GM23338 (cell line): ENCODE data around the gene PFN2. TPM values are rescaled to one million over a fixed set of nuclear protein-coding genes. Genes with fewer than 3 reads are reported as not detected.

Source experiments
- ATAC-seq: fragments of 200-7000 bp; cut with Tn5 transposase; 3 replicates; pipeline ENCODE4 v1.9.1; 2020
- DNase-seq: peaks from one replicate; pipeline ENCODE4 v3.0.0-alpha.2; 2015; ENCODE audit warnings: low spot score
- H2AFZ ChIP-seq: fragments of 200-600 bp; sonication (generic); 2 replicates; pipeline ENCODE4 v1.8.0; 2016; ENCODE audit warnings: antibody characterized with exemption, mild to moderate bottlenecking, moderate library complexity
- H3F3A ChIP-seq: fragments of 200-600 bp; sonication (generic); replicated peaks from 2 replicates; pipeline ENCODE4 v1.8.0; 2017; ENCODE audit warnings: antibody characterized with exemption, mixed run types, low read depth
- H3K27ac ChIP-seq: fragments of 200-600 bp; sonication (generic); 2 replicates; pipeline ENCODE4 v1.6.1; 2016; ENCODE audit warnings: low read depth
- H3K27me3 ChIP-seq: fragments of 200-600 bp; sonication (generic); 2 replicates; pipeline ENCODE4 v1.8.0; 2016; ENCODE audit warnings: mild to moderate bottlenecking, mixed run types, moderate library complexity; ENCODE audit not compliant: insufficient read depth
- H3K36me3 ChIP-seq: fragments of 200-600 bp; sonication (generic); 2 replicates; pipeline ENCODE4 v1.8.0; 2016; ENCODE audit warnings: mild to moderate bottlenecking; ENCODE audit not compliant: insufficient read depth
- H3K4me1 ChIP-seq: fragments of 200-600 bp; sonication (generic); 2 replicates; pipeline ENCODE4 v1.8.0; 2016; ENCODE audit warnings: mild to moderate bottlenecking, moderate library complexity; ENCODE audit not compliant: insufficient read depth
- H3K4me2 ChIP-seq: fragments of 200-600 bp; sonication (generic); 2 replicates; pipeline ENCODE4 v1.7.1; 2017; ENCODE audit warnings: mixed run types
- H3K4me3 ChIP-seq: fragments of 200-600 bp; sonication (generic); 2 replicates; pipeline ENCODE4 v1.6.1; 2016; ENCODE audit warnings: mixed run types
- H3K79me2 ChIP-seq: fragments of 200-600 bp; sonication (generic); replicated peaks from 2 replicates; pipeline ENCODE4 v1.8.0; 2017; ENCODE audit warnings: mild to moderate bottlenecking; ENCODE audit not compliant: insufficient read depth
- H3K9me2 ChIP-seq: fragments of 200-600 bp; sonication (generic); 2 replicates; pipeline ENCODE4 v1.8.0; 2017; ENCODE audit not compliant: insufficient read depth
- H4K20me1 ChIP-seq: fragments of 200-600 bp; sonication (generic); replicated peaks from 2 replicates; pipeline ENCODE4 v1.8.0; 2017; ENCODE audit warnings: mild to moderate bottlenecking; ENCODE audit not compliant: insufficient read depth
- H3K27ac Mint-ChIP-seq: 2 replicates; pipeline ENCODE4 v1.8.0; 2020; ENCODE audit warnings: inconsistent platforms, mild to moderate bottlenecking, moderate library complexity, mixed read lengths
- H3K27me3 Mint-ChIP-seq: 3 replicates; pipeline ENCODE4 v1.8.0; 2022; ENCODE audit warnings: low read depth, mild to moderate bottlenecking, moderate library complexity, mixed read lengths, inconsistent platforms; ENCODE audit not compliant: insufficient read depth, poor library complexity
- H3K36me3 Mint-ChIP-seq: 3 replicates; pipeline ENCODE4 v1.8.0; 2021; ENCODE audit warnings: low read depth, mild to moderate bottlenecking, inconsistent platforms, moderate library complexity, mixed read lengths
- H3K4me1 Mint-ChIP-seq: 3 replicates; pipeline ENCODE4 v1.8.0; 2020; ENCODE audit warnings: mild to moderate bottlenecking, inconsistent platforms, mixed read lengths
- H3K4me3 Mint-ChIP-seq: 3 replicates; pipeline ENCODE4 v1.8.0; 2021; ENCODE audit warnings: moderate library complexity, mild to moderate bottlenecking, inconsistent platforms, mixed read lengths
- H3K9me3 Mint-ChIP-seq: 3 replicates; pipeline ENCODE4 v1.8.0; 2020; ENCODE audit warnings: moderate library complexity, mild to moderate bottlenecking, inconsistent platforms, mixed read lengths
- CREB1 ChIP-seq: fragments of 250-450 bp; sonication (Bioruptor Pico); IDR thresholded peaks from 2 replicates; pipeline ENCODE4 v1.5.0; 2020; ENCODE audit warnings: low read depth, mild to moderate bottlenecking, moderate library complexity
- CTCF ChIP-seq, 2 experiments: fragments of 200-600 bp in 1 of 2; sonication (generic) in 1 of 2; conservative IDR thresholded peaks; 2 replicates each; pipeline versions ENCODE4 v1.5.1 to v1.6.1; 2016 to 2017; ENCODE audit warnings: antibody characterized with exemption in 2 of 2, low read depth in 2 of 2, mild to moderate bottlenecking in 2 of 2, moderate library complexity in 1 of 2
- ETS1 ChIP-seq: IDR thresholded peaks from 2 replicates; pipeline ENCODE4 v1.6.1; 2016; ENCODE audit warnings: antibody characterized with exemption
- EZH2 ChIP-seq: fragments of 200-600 bp; sonication (generic); IDR thresholded peaks from one replicate; pipeline ENCODE4 v1.8.0; 2017; ENCODE audit warnings: antibody characterized with exemption, mild to moderate bottlenecking, low read depth; ENCODE audit not compliant: unreplicated experiment
- EZH2phosphoT487 ChIP-seq: fragments of 200-600 bp; sonication (generic); IDR thresholded peaks from one replicate; pipeline ENCODE4 v1.8.1; 2018; ENCODE audit warnings: antibody characterized with exemption; ENCODE audit not compliant: unreplicated experiment
- JUNB ChIP-seq: IDR thresholded peaks from one replicate; pipeline ENCODE4 v1.6.1; 2016; ENCODE audit warnings: antibody characterized with exemption; ENCODE audit not compliant: unreplicated experiment
- NANOG ChIP-seq: IDR thresholded peaks from 2 replicates; pipeline ENCODE4 v1.6.1; 2016; ENCODE audit warnings: antibody characterized with exemption, borderline replicate concordance
- POLR2AphosphoS5 ChIP-seq: IDR thresholded peaks from 2 replicates; pipeline ENCODE4 v1.6.1; 2016; ENCODE audit warnings: antibody characterized with exemption, low read depth
- REST ChIP-seq: IDR thresholded peaks from one replicate; pipeline ENCODE4 v1.6.1; 2018; ENCODE audit warnings: antibody characterized with exemption; ENCODE audit not compliant: unreplicated experiment
- STAT1 ChIP-seq: IDR thresholded peaks from one replicate; pipeline ENCODE4 v1.6.1; 2016; ENCODE audit warnings: antibody characterized with exemption; ENCODE audit not compliant: unreplicated experiment
- ZNF114 ChIP-seq: fragments of 250-450 bp; sonication (Bioruptor Pico); IDR thresholded peaks from 2 replicates; pipeline ENCODE4 v1.5.0; 2020; ENCODE audit warnings: mild to moderate bottlenecking, moderate library complexity
- ZNF331 ChIP-seq: fragments of 250-450 bp; sonication (Bioruptor Pico); IDR thresholded peaks from 2 replicates; pipeline ENCODE4 v1.5.0; 2020; ENCODE audit warnings: low read depth, mild to moderate bottlenecking, moderate library complexity
- polyA plus RNA-seq: library from polyadenylated mRNA; unstranded; fragments of >200 nt; fragmentation: Nextera tagmentation; extraction: Ambion mirVana; gene quantifications from 2 replicates; pipeline ENCODE4 v1.2.1, GENCODE V29; 2016
- total RNA-seq: library from RNA; depleted of rRNA; stranded (reverse); fragments of >200 nt; shearing (Covaris generic); gene quantifications from 2 replicates; pipeline ENCODE4 v1.2.3, GENCODE V29; 2014

The PFN2 gene
- total and polyA plus RNA-seq, 2 experiments from 2014 or later = 183 to 212 TPM

- ATAC-seq = peak; percentile 96
- DNase-seq = peak; percentile 94
- Histone ChIP-seq H3K27ac (no peak overlapping the region), H3K27me3 (no peaks in the 10 kb centered on the region), H3F3A (no peaks in the 10 kb centered on the region), H4K20me1 (no peaks in the 10 kb centered on the region), H3K79me2 (0 out of 2 replicates have a peak, but pooled peaks cover 5% of the 10 kb centered on the region), H3K9me2 (no peaks in the 10 kb centered on the region), H3K4me3 (no peak overlapping the region), H3K4me2 (no peak overlapping the region), H3K4me1 (no peaks in the 10 kb centered on the region), H3K36me3 (no peaks in the 10 kb centered on the region), H2AFZ (no peak overlapping the region)
- no peak overlapping the region for H3K4me3 Mint-ChIP-seq
- peaks cover 3% of the 10 kb centered on the region for H3K27me3 Mint-ChIP-seq
- H3K4me1 Mint-ChIP-seq = no peaks in the 10 kb centered on the region
- TF ChIP-seq CTCF (conservative IDR thresholded peaks at IDR 0.05; ENCODE audit: low read depth in 2 of 2) (peak; percentile 90 to 96), EZH2phosphoT487 (no peak), NANOG (0 out of 2 replicates have a peak, but pooled peaks have one; percentile 6)
- no peak overlapping the region for H3K27ac Mint-ChIP-seq
- peaks cover 26% of the 10 kb centered on the region for H3K36me3 Mint-ChIP-seq
- peaks cover 18% of the 10 kb centered on the region for H3K9me3 Mint-ChIP-seq
These were observed 33.9 kb downstream of the PFN2 start for GRCh38 chr3:149936812-149937230.

- peaks cover 27% of the 10 kb centered on the region for H3K9me3 Mint-ChIP-seq
- H3K9me2 ChIP-seq = no peaks in the 10 kb centered on the region
- DNase-seq (no peak), ATAC-seq (no peak)
- H3F3A ChIP-seq = no peaks in the 10 kb centered on the region
- peaks cover 3% of the 10 kb centered on the region for H3K27me3 Mint-ChIP-seq
- peaks cover 45% of the 10 kb centered on the region for H3K36me3 Mint-ChIP-seq
- H2AFZ ChIP-seq = no peak overlapping the region
- H3K27ac ChIP-seq = no peak overlapping the region
- H3K27me3 ChIP-seq = no peaks in the 10 kb centered on the region
- no peaks in the 10 kb centered on the region for H3K36me3 ChIP-seq
- no peaks in the 10 kb centered on the region for H4K20me1 ChIP-seq
- H3K4me2 ChIP-seq = no peak overlapping the region
- no peaks in the 10 kb centered on the region for H3K4me1 ChIP-seq
- H3K4me1 Mint-ChIP-seq = no peaks in the 10 kb centered on the region
- H3K4me3 Mint-ChIP-seq = no peak overlapping the region
- no peak overlapping the region for H3K27ac Mint-ChIP-seq
- no peak overlapping the region for H3K4me3 ChIP-seq
- H3K79me2 ChIP-seq = peaks cover 8% of the 10 kb centered on the region
- TF ChIP-seq EZH2 = no peak
- no peak for TF ChIP-seq ZNF331 (CRISPR knock-in tag)
- no peak for TF ChIP-seq STAT1
- no peak for TF ChIP-seq POLR2AphosphoS5
- no peak for TF ChIP-seq NANOG
- no peak for TF ChIP-seq ETS1
- TF ChIP-seq CREB1 (CRISPR knock-in tag) = no peak
- no peak for TF ChIP-seq JUNB
- no peak for TF ChIP-seq EZH2phosphoT487
- no peak for TF ChIP-seq CTCF (conservative IDR thresholded peaks at IDR 0.05; ENCODE audit: low read depth in 2 of 2)
- no peak for TF ChIP-seq REST
- no peak for TF ChIP-seq ZNF114 (CRISPR knock-in tag)
These were observed 36.2 kb downstream of the PFN2 start for GRCh38 chr3:149934524-149934923.
